GM12878 (cell line): Measurements from ENCODE around the gene ZSWIM7. TPM values are rescaled to one million over a fixed set of nuclear protein-coding genes. Genes with fewer than 3 reads are reported as not detected.

Experiments
- ATAC-seq: fragments of 200-7000 bp; cut with Tn5 transposase; 3 replicates; pipeline ENCODE4 v1.9.1; 2020; ENCODE audit warnings: mild to moderate bottlenecking, moderate library complexity
- BruUV-seq: library from RNA; stranded (reverse); fragments of 400-500 nt; replicated peaks from 2 replicates; lab custom pipeline; 2021; lab: Mats Ljungman, UMichigan
- CTCF ChIA-PET: fragments of 300-600 bp; sonication (Branson Sonifier 250); formaldehyde crosslinking; extraction: SDS; loops from one replicate; lab custom pipeline; 2021; ENCODE audit warnings: inconsistent platforms; lab: Yijun Ruan, JAX
- POLR2A ChIA-PET: fragments of 350-600 bp; formaldehyde crosslinking; extraction: SDS; loops from one replicate; lab custom pipeline; 2021; ENCODE audit warnings: inconsistent platforms; lab: Charles Lee
- RAD21 ChIA-PET: fragments of 300-600 bp; sonication (Branson Sonifier 250); formaldehyde crosslinking; loops from one replicate; lab custom pipeline; 2023; ENCODE audit warnings: antibody characterized with exemption; ENCODE audit not compliant: unreplicated experiment; lab: Charles Lee
- SMC1A ChIA-PET: fragments of 300-600 bp; sonication (Branson Sonifier 250); formaldehyde crosslinking; loops from one replicate; lab custom pipeline; 2023; ENCODE audit not compliant: unreplicated experiment, uncharacterized antibody; lab: Charles Lee
- DNase-seq: peaks from one replicate; pipeline ENCODE4 v3.0.0-alpha.2; 2011; ENCODE audit warnings: low read depth, low spot score
- FAIRE-seq: peaks from 3 replicates; lab custom pipeline; 2011; peaks lifted over from hg19 to GRCh38; lab: Jason Lieb, UNC
- H2AFZ ChIP-seq: 2 replicates; pipeline ENCODE4 v1.6.0; 2011; ENCODE audit warnings: low read depth, low read length, control low read depth; ENCODE audit not compliant: control insufficient read depth
- H3K27ac ChIP-seq: 2 replicates; pipeline ENCODE4 v1.5.1; 2011; ENCODE audit warnings: control low read depth; ENCODE audit not compliant: control insufficient read depth, insufficient read depth
- H3K27me3 ChIP-seq, 2 experiments: replicated peaks in 1 of 2; 2 replicates each; pipeline versions ENCODE4 v1.6.0 to v1.6.1; 2011; ENCODE audit warnings: low read length in 1 of 2; ENCODE audit not compliant: control insufficient read depth in 2 of 2, insufficient read depth in 2 of 2
- H3K36me3 ChIP-seq, 2 experiments: 2 replicates each; pipeline ENCODE4 v1.5.1; 2011; ENCODE audit warnings: low read length in 1 of 2; ENCODE audit not compliant: control insufficient read depth in 2 of 2, insufficient read depth in 2 of 2
- H3K4me1 ChIP-seq: 2 replicates; pipeline ENCODE4 v1.6.1; 2011; ENCODE audit warnings: mild to moderate bottlenecking, low read length, moderate library complexity, mixed read lengths; ENCODE audit not compliant: control insufficient read depth, insufficient read depth
- H3K4me2 ChIP-seq: 2 replicates; pipeline ENCODE4 v1.6.0; 2011; ENCODE audit warnings: control low read depth; ENCODE audit not compliant: control insufficient read depth, insufficient read depth
- H3K4me3 ChIP-seq: fragments of 200-600 bp; sonication (generic); 2 replicates; pipeline ENCODE4 v1.5.1; 2016
- H3K79me2 ChIP-seq: 2 replicates; pipeline ENCODE4 v1.6.0; 2011; ENCODE audit warnings: low read length; ENCODE audit not compliant: control insufficient read depth, insufficient read depth
- H3K9ac ChIP-seq: 2 replicates; pipeline ENCODE4 v1.8.0; 2011; ENCODE audit warnings: low read length, control low read depth, mixed read lengths; ENCODE audit not compliant: control insufficient read depth, insufficient read depth
- H3K9me3 ChIP-seq: replicated peaks from 3 replicates; pipeline ENCODE4 v1.5.1; 2011; ENCODE audit warnings: mild to moderate bottlenecking, low read length; ENCODE audit not compliant: control insufficient read depth, insufficient read depth
- H4K20me1 ChIP-seq: 2 replicates; pipeline ENCODE4 v1.6.0; 2011; ENCODE audit not compliant: control insufficient read depth, insufficient read depth
- BCLAF1 ChIP-seq: fragments of 450-650 bp; IDR thresholded peaks from 2 replicates; pipeline ENCODE4 v1.6.1; 2017; ENCODE audit warnings: antibody characterized with exemption, mild to moderate bottlenecking, moderate library complexity
- BMI1 ChIP-seq: fragments of 450-650 bp; IDR thresholded peaks from 2 replicates; pipeline ENCODE4 v1.6.1; 2016; ENCODE audit warnings: mild to moderate bottlenecking, moderate library complexity, borderline replicate concordance
- CBFB ChIP-seq: IDR thresholded peaks from 2 replicates; pipeline ENCODE4 v1.6.1; 2016; ENCODE audit warnings: antibody characterized with exemption, low read depth
- CEBPB ChIP-seq, 2 experiments: fragments of 150-350 bp in 1 of 2; IDR thresholded peaks; 2 replicates each; pipeline ENCODE4 v1.6.1; 2012 to 2014; ENCODE audit warnings: low read depth in 2 of 2, low read length in 2 of 2, borderline replicate concordance in 1 of 2, inconsistent platforms in 1 of 2
- CHD1 ChIP-seq: IDR thresholded peaks from 2 replicates; pipeline ENCODE4 v1.6.1; 2012; ENCODE audit warnings: low read depth, low read length, improper control_type of control experiment
- ESRRA ChIP-seq: IDR thresholded peaks from 2 replicates; pipeline ENCODE4 v1.6.1; 2012; ENCODE audit warnings: mild to moderate bottlenecking, low read length, improper control_type of control experiment
- IKZF1 ChIP-seq: fragments of 450-650 bp; conservative IDR thresholded peaks from 2 replicates; pipeline ENCODE4 v1.6.1; 2017; ENCODE audit warnings: antibody characterized with exemption, mild to moderate bottlenecking
- MXI1 ChIP-seq: fragments of 150-350 bp; IDR thresholded peaks from 2 replicates; pipeline ENCODE4 v1.6.1; 2011; ENCODE audit warnings: low read depth, mild to moderate bottlenecking, inconsistent platforms, low read length, improper control_type of control experiment
- MYB ChIP-seq: fragments of 150-350 bp; IDR thresholded peaks from 2 replicates; pipeline ENCODE4 v1.6.1; 2014; ENCODE audit warnings: mild to moderate bottlenecking, low read depth, low read length, borderline replicate concordance
- NFYB ChIP-seq: IDR thresholded peaks from 2 replicates; pipeline ENCODE4 v1.6.1; 2011; ENCODE audit warnings: low read depth, mild to moderate bottlenecking, low read length, improper control_type of control experiment, moderate library complexity; ENCODE audit not compliant: insufficient read depth
- NKRF ChIP-seq: fragments of 450-650 bp; conservative IDR thresholded peaks from 2 replicates; pipeline ENCODE4 v1.6.1; 2017; ENCODE audit warnings: mild to moderate bottlenecking, moderate library complexity
- SMAD1 ChIP-seq: fragments of 450-650 bp; IDR thresholded peaks from 2 replicates; pipeline ENCODE4 v1.6.1; 2018; ENCODE audit warnings: mild to moderate bottlenecking, low read depth; ENCODE audit not compliant: partially characterized antibody
- TCF3 ChIP-seq: IDR thresholded peaks from 2 replicates; pipeline ENCODE4 v1.6.1; 2012; ENCODE audit warnings: low read depth, mild to moderate bottlenecking, low read length, borderline replicate concordance; ENCODE audit not compliant: insufficient read depth
- ZBTB4 ChIP-seq: fragments of 450-650 bp; formaldehyde crosslinking; IDR thresholded peaks from 2 replicates; pipeline ENCODE4 v1.4.0; 2022; ENCODE audit warnings: mild to moderate bottlenecking, moderate library complexity
- WGBS: methylation state at CpG from one replicate; pipeline ENCODE4 v1.1.6; 2016; ENCODE audit warnings: low lambda C conversion rate; ENCODE audit not compliant: insufficient replicate concordance, insufficient coverage; ENCODE audit errors: missing lambda C conversion rate; 5-methylcytosine and 5-hydroxymethylcytosine counted together
- in situ Hi-C: fragments of 300-500 bp; cut with MboI; formaldehyde crosslinking; loops from 9 replicates; pipeline ENCODE4 v1.14.3; 2018; ENCODE audit warnings: mixed read lengths
- intact Hi-C: fragments of 100-400 bp; cut with micrococcal nuclease; formaldehyde crosslinking; loops from one replicate; pipeline ENCODE4 v1.14.2; 2022; ENCODE audit not compliant: unreplicated experiment
- polyA plus RNA-seq, 11 experiments: library from polyadenylated mRNA; depleted of rRNA in 4 of 11; unstranded in 6 of 11; stranded (reverse) in 5 of 11; fragments of >200 nt; fragmentation: Nextera tagmentation in 4 of 11; fragmentation: Illumina TruSeq in 1 of 11; extraction: Ambion mirVana in 4 of 11; extraction: Trizol in 1 of 11; gene quantifications; 1 replicate in 1 of 11; 2 replicates in 10 of 11; pipeline versions ENCODE4 v1.2.1 to v1.2.3, GENCODE V29; 2011 to 2016; ENCODE audit warnings: inconsistent platforms in 2 of 11, missing spikeins in 2 of 11, low read depth in 1 of 11
- total RNA-seq, 4 experiments: library from RNA; depleted of rRNA in 3 of 4; stranded (reverse); fragments of >200 nt in 3 of 4; fragmentation: Illumina TruSeq in 1 of 4; extraction: Trizol in 1 of 4; gene quantifications; 2 replicates each; pipeline versions ENCODE4 v1.2.1 to v1.2.3, GENCODE V29; 2013 to 2021

ZSWIM7 gene
- total and polyA plus RNA-seq, 10 of the 15 experiments (the other 5 are each of a cell fraction or from before 2014, with no cell fraction given): 7.0 to 26.6 (median 9.9) TPM

GRCh38 chr17:16033729-16034349, 34.3 kb upstream of the ZSWIM7 start:
- RAD21 ChIA-PET: no interaction called here
- SMC1A ChIA-PET: no interaction called here
- POLR2A ChIA-PET: no interaction called here
- TF ChIP-seq BCLAF1 (no peak), NFYB (no peak), MXI1 (no peak), TCF3 (no peak), CBFB (no peak), IKZF1 (no peak), SMAD1 (no peak), BMI1 (no peak), CHD1 (no peak), MYB (no peak), CEBPB (IDR thresholded peaks at IDR 0.05; ENCODE audit: borderline replicate concordance in 1 of 2, low read depth in 2 of 2, low read length in 2 of 2) (no peak), ESRRA (no peak), NKRF (no peak), ZBTB4 (CRISPR knock-in tag) (no peak)

More at GRCh38 chr17:16033729-16034349, 34.3 kb upstream of the ZSWIM7 start:
- Histone ChIP-seq H2AFZ (no peak overlapping the region), H3K4me1 (no peaks in the 10 kb centered on the region), H3K9ac (no peak overlapping the region), H3K36me3 (peaks cover 5 to 46% of the 10 kb centered on the region in 2 experiments), H3K9me3 (no peaks in the 10 kb centered on the region; the same call in 2 of the 3 replicates), H4K20me1 (no peaks in the 10 kb centered on the region), H3K4me2 (no peak overlapping the region), H3K27me3 (no peaks in the 10 kb centered on the region), H3K79me2 (no peaks in the 10 kb centered on the region), H3K4me3 (no peak overlapping the region), H3K27ac (no peak overlapping the region)
- FAIRE-seq: no peak
- WGBS: 83% methylated on average over 7 of the region's 7 CpGs
- no peak for DNase-seq
- CTCF ChIA-PET: interaction anchor here (0.7 kb wide), 1 partner anchor 42 kb away, joined by 3 read pairs; no protein-coding TSS in a partner anchor
- intact Hi-C loops (no loop called here), in situ Hi-C loops (no loop called here)
- no TSS peak for BruUV-seq
- ATAC-seq: no peak
